Activated T-cell treated with anti-CD3 and anti-CD28 coated beads for 24 hours (primary cell): ENCODE results near the gene RAET1G.
"Not testable (repeated sequence)": the region's sequence is repeated elsewhere in the genome, so short reads cannot be mapped to it uniquely, and the experiment has no call there.

Experiments
- DNase-seq: peaks from one replicate; pipeline ENCODE4 v3.0.0-alpha.2; 2020; ENCODE audit warnings: low read depth

Gene RAET1G

GRCh38 chr6:149953934-149954327, 31.0 kb upstream of the RAET1G start:
- DNase-seq, result not testable (repeated sequence)

GRCh38 chr6:149953390-149953789, 30.5 kb upstream of the RAET1G start:
- not testable (repeated sequence) for DNase-seq

- no peak for DNase-seq
These were observed 28.7 kb upstream of the RAET1G start for GRCh38 chr6:149951626-149952025.

- DNase-seq, result no peak
These were observed 28.2 kb upstream of the RAET1G start for GRCh38 chr6:149951096-149951495.

GRCh38 chr6:149950423-149950822, 27.5 kb upstream of the RAET1G start:
- DNase-seq, result no peak

GRCh38 chr6:149948616-149949015, 25.7 kb upstream of the RAET1G start:
- no peak for DNase-seq

GRCh38 chr6:149948011-149948410, 25.1 kb upstream of the RAET1G start:
- no peak for DNase-seq

GRCh38 chr6:149947533-149947932, 24.6 kb upstream of the RAET1G start:
- not testable (repeated sequence) for DNase-seq

GRCh38 chr6:149946631-149947030, 23.7 kb upstream of the RAET1G start:
- DNase-seq, result not testable (repeated sequence)

GRCh38 chr6:149945276-149945675, 22.4 kb upstream of the RAET1G start:
- not testable (repeated sequence) for DNase-seq

- DNase-seq, result not testable (repeated sequence)
These were observed 20.4 kb upstream of the RAET1G start for GRCh38 chr6:149943321-149943720.

GRCh38 chr6:149942461-149942829, 19.5 kb upstream of the RAET1G start:
- DNase-seq, result no peak

- DNase-seq, result peak; percentile 82
These were observed 18.9 kb upstream of the RAET1G start, which contains the start of gene ULBP2 for GRCh38 chr6:149941583-149942460. Gene ULBP2, plus strand, starts transcription at chr6:149942014. Its CDS starts 59 bp downstream, at chr6:149942073.

GRCh38 chr6:149940672-149940982, 17.7 kb upstream of the RAET1G start:
- no peak for DNase-seq

GRCh38 chr6:149939909-149940671, 17.2 kb upstream of the RAET1G start:
- DNase-seq, result no peak

- DNase-seq, result no peak
These were observed 16.4 kb upstream of the RAET1G start for GRCh38 chr6:149939356-149939648.

GRCh38 chr6:149938571-149939355, 15.8 kb upstream of the RAET1G start:
- DNase-seq, result peak; percentile 26

GRCh38 chr6:149938013-149938570, 15.2 kb upstream of the RAET1G start:
- DNase-seq, result not testable (repeated sequence)

- no peak for DNase-seq
These were observed 13.8 kb upstream of the RAET1G start for GRCh38 chr6:149936743-149937142.

- no peak for DNase-seq
These were observed 12.7 kb upstream of the RAET1G start for GRCh38 chr6:149935668-149936067.

- no peak for DNase-seq
These were observed 12.3 kb upstream of the RAET1G start for GRCh38 chr6:149935246-149935645.
